ENCODE results near the gene DUS1L.

DNA sequence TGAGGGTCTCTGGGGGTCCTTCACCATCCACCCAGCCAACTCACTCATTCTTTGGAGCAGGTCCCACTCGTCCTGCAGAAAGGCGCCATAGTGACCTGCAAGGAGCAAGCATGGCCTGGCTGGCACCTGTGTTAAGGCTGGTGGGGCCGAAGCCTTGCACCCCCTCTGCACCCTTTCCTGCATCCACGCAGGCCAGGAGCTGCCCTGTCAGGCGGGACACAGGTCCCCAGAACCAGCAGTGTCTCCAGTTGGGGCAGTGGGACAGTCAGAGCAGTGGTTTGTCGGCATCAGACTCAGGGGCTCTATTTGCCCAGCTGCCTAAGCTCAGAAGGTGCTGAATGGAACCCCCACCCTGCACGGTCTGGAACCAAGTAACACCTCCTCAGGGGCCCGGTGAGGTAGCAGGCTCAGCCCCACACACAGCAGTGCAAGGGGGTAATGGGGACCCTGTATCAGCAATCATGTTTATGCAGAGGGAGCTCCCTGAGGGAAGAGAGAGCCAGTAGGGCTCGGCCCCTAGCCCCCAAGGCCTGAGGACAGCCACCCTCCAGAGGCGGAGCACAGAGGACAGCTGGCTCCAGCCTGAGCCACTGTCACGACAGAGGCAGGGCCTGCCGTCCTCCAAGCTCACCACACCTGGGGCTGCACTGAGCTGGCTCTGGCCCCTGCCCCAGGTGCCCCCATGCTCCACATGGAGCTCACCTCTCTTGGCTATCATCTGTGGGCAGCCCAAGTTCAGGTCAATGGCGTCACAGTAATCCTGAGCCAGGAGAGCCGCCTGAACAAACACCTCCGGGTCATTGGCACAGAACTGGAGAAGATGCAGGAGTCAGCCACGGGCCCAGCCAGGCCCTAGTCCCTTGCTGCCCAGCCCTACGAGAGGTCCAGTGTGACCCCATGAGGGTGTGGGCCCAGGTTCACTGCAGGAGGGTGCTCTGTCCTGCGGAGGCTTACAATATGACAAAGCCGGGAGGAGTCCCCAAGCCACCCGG is 1.9 kb downstream of the DUS1L start:
- TF ChIP-seq POLR2A (IDR thresholded peaks at IDR 0.05; ENCODE audit: low read depth, low read length), result 0 out of 2 replicates have a peak, but pooled peaks have one; percentile 9
- TF ChIP-seq POLR2AphosphoS5 (IDR thresholded peaks at IDR 0.05; ENCODE audit: low read depth, low read length), result no peak

Data from GM12891 (cell line).